ENCODE measurements around the gene KRT12.
A peak's percentile ranks its signal among the peaks of the same experiment; 100 is the strongest.
"Not testable (repeated sequence)": the region's sequence is repeated elsewhere in the genome, so short reads cannot be mapped to it uniquely, and the experiment has no call there.

KRT12 gene

DNA sequence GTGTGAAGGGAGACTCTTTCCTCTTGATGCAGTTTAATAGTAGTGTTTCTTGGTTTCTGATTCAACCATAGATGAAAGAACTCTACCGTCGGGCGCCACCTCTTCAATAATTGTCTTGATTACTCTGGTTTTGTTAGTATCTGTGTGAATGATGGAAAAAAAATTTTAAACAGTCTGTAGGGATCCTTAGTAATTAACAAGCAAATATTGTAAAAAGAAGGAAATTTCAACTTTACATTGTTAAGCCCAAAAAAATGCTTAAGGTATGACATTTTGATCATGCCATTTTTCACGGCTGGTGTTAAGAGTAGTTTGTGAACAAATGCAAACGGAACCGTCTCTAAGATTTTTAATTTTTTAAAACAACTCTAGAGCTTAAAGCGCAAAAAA lies 48.7 kb downstream of the KRT12 start:
- intact Hi-C loops (cut with DNase I; ENCODE audit: low total_unique reads) = no loop called here
- Histone ChIP-seq H3K4me3 (peak overlapping the region; percentile 60 to 77), H3K27ac (peak overlapping the region; percentile 74 to 88), H3K9me3 (no peaks in the 10 kb centered on the region), H3K36me3 (peaks cover 0 to 14% (median 11%) of the 10 kb centered on the region in 3 donors), H3K4me1 (peaks cover 0 to 14% (median 3%) of the 10 kb centered on the region in 4 donors), H3K27me3 (no peaks in the 10 kb centered on the region)
- no peak for DNase-seq
- TF ChIP-seq, protein P1, sequence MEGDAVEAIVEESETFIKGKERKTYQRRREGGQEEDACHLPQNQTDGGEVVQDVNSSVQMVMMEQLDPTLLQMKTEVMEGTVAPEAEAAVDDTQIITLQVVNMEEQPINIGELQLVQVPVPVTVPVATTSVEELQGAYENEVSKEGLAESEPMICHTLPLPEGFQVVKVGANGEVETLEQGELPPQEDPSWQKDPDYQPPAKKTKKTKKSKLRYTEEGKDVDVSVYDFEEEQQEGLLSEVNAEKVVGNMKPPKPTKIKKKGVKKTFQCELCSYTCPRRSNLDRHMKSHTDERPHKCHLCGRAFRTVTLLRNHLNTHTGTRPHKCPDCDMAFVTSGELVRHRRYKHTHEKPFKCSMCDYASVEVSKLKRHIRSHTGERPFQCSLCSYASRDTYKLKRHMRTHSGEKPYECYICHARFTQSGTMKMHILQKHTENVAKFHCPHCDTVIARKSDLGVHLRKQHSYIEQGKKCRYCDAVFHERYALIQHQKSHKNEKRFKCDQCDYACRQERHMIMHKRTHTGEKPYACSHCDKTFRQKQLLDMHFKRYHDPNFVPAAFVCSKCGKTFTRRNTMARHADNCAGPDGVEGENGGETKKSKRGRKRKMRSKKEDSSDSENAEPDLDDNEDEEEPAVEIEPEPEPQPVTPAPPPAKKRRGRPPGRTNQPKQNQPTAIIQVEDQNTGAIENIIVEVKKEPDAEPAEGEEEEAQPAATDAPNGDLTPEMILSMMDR (IDR thresholded peaks at IDR 0.05) = no peak

DNA sequence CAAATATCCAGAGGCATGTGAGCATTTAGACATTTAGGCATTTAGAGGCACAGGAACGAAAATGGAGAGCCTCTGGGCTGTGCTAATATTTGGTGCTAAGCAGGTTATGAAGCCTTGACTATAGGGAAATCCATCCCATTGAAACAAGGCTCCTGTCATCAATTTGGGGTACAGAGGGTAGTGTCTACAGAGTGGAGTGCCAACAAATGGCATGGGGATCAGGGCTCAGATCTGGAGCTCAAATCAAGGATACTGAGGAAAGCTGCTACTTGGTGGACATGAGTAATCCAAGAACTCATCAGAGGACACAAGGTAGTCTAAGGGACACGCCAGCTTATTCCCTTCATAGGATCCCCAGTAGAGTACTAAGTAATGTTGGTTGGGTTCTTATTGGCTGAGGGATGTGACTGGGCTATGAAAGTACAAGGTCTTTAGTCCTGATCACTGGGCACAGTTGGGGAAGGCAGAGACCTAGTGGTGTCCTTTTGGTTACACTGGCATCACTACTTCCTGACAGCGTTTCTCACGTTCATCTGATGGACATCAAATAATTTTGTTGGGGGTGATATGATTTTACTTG lies 49.8 kb downstream of the KRT12 start:
- TF ChIP-seq, protein P1 (IDR thresholded peaks at IDR 0.05) = no peak

DNA sequence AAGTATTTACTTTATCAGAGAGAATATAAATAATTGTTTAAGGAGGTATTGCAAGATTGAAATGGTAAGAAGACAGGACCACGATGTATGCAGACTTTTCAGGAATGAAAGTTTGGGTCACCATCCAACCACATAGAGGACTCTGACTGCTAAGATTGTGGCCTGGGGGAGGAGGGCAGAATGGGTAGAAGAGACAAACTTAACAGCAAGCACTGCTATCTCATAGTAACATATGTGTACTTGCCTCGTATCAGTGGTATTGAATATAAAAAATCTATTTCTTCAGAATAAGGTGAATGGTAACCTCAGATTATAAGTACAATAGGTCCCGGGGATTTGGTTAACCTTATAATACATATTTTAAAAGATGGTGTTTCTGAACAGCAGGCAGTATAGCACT lies 50.5 kb downstream of the KRT12 start:
- intact Hi-C loops (cut with DNase I; ENCODE audit: low total_unique reads) = no loop called here
- peaks cover 0 to 14% (median 11%) of the 10 kb centered on the region in 3 donors for H3K36me3 ChIP-seq

More for the DNA sequence above, 49.8 kb downstream of the KRT12 start:
- Histone ChIP-seq H3K4me3 (no peak overlapping the region), H3K27me3 (peaks cover 0 to 4% of the 10 kb centered on the region in 2 donors), H3K27ac (no peak overlapping the region), H3K9me3 (no peaks in the 10 kb centered on the region), H3K4me1 (peaks cover 0 to 14% (median 3%) of the 10 kb centered on the region in 4 donors), H3K36me3 (peaks cover 0 to 14% (median 11%) of the 10 kb centered on the region in 3 donors)
- DNase-seq = no peak
- intact Hi-C loops (cut with DNase I; ENCODE audit: low total_unique reads) = no loop called here

DNA sequence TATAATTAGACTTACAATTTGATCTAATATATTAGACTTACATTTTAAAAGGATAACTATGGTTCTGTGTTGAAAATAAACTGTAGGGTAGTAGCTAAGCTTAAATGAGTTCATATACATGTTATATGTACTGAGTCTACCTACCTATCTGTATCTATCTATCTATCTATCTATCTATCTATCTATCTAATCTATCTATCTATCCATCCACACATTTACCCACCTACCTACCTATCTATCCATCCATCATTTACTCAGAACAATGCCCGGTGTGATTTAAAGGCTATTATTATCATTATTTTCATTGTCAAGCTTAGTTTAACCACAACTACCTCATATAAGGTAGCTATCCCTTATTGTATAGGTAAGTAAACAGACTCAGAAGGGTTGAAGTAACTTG lies 51.6 kb downstream of the KRT12 start:
- DNase-seq = no peak

More for the DNA sequence above, 50.5 kb downstream of the KRT12 start:
- Histone ChIP-seq H3K27ac (no peak overlapping the region), H3K27me3 (peaks cover 0 to 8% of the 10 kb centered on the region in 2 donors), H3K4me1 (peaks cover 0 to 14% (median 3%) of the 10 kb centered on the region in 4 donors), H3K9me3 (no peaks in the 10 kb centered on the region), H3K4me3 (no peak overlapping the region)
- DNase-seq = no peak
- TF ChIP-seq, protein P1 (IDR thresholded peaks at IDR 0.05) = no peak

DNA sequence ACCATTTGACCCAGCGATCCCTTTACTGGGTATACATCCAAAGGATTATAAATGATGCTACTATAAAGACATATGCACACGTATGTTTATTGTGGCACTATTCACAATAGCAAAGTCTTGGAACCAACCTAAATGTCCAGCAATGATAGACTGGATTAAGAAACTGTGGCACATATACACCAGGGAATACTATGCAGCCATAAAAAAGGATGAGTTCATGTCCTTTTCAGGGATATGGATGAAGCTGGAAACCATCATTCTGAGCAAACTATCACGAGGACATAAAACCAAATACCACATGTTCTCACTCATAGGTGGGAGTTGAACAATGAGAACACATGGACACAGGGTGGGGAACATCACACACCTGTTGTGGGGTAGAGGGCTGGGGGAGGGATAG lies 52.4 kb downstream of the KRT12 start:
- peaks cover 0 to 17% (median 3%) of the 10 kb centered on the region in 4 donors for H3K4me1 ChIP-seq
- H3K27ac ChIP-seq; H3K9me3 ChIP-seq; DNase-seq; H3K4me3 ChIP-seq; H3K27me3 ChIP-seq; intact Hi-C loops (cut with DNase I; ENCODE audit: low total_unique reads): not testable (repeated sequence)
- peaks cover 0 to 14% (median 11%) of the 10 kb centered on the region in 3 donors for H3K36me3 ChIP-seq

More for the DNA sequence above, 51.6 kb downstream of the KRT12 start:
- H3K27ac ChIP-seq = no peak overlapping the region
- peaks cover 0 to 14% (median 3%) of the 10 kb centered on the region in 4 donors for H3K4me1 ChIP-seq
- H3K27me3 ChIP-seq = peaks cover 0 to 9% of the 10 kb centered on the region in 2 donors
- no peaks in the 10 kb centered on the region for H3K9me3 ChIP-seq
- intact Hi-C loops (cut with DNase I; ENCODE audit: low total_unique reads) = no loop called here
- peaks cover 0 to 14% (median 11%) of the 10 kb centered on the region in 3 donors for H3K36me3 ChIP-seq
- no peak overlapping the region for H3K4me3 ChIP-seq
- TF ChIP-seq, protein P1 (IDR thresholded peaks at IDR 0.05) = no peak

DNA sequence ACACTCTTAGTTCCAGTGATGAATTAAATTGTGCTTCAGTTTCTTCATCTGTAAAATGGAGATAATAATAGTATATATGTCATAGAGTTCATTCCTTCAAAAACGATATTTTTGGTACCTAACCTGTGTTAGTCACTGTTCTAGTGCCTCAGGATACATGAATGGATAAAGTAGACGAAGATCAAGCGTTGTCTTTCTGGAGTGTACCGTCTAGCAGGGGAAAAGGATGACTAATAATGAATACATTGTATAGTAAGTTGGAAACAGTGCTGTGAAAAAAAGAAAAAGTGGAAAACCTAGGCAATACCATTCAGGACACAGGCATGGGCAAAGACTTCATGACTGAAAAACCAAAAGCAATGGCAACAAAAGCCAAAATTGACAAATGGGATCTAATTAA lies 53.2 kb downstream of the KRT12 start:
- intact Hi-C loops (cut with DNase I; ENCODE audit: low total_unique reads) = no loop called here

More for the DNA sequence above, 53.2 kb downstream of the KRT12 start:
- H3K4me1 ChIP-seq = peaks cover 0 to 14% (median 3%) of the 10 kb centered on the region in 4 donors
- H3K4me3 ChIP-seq = no peak overlapping the region
- H3K27me3 ChIP-seq = peaks cover 0 to 9% of the 10 kb centered on the region in 2 donors
- peaks cover 0 to 14% (median 11%) of the 10 kb centered on the region in 3 donors for H3K36me3 ChIP-seq
- TF ChIP-seq, protein P1 (IDR thresholded peaks at IDR 0.05) = no peak
- no peaks in the 10 kb centered on the region for H3K9me3 ChIP-seq
- H3K27ac ChIP-seq = no peak overlapping the region
- DNase-seq = no peak
